PC-3 (cell line): ENCODE results near the gene TUBB4A. TPM values are rescaled to one million over a fixed set of nuclear protein-coding genes. Genes with fewer than 3 reads are reported as not detected.

Experiments used
- ATAC-seq: fragments of 200-7000 bp; cut with Tn5 transposase; 2 replicates; pipeline ENCODE4 v1.9.1; 2020; ENCODE audit warnings: mild to moderate bottlenecking, moderate library complexity
- BruUV-seq: library from RNA; stranded (reverse); fragments of 400-500 nt; replicated peaks from 2 replicates; lab custom pipeline; 2021; lab: Mats Ljungman, UMichigan
- CTCF ChIA-PET: fragments of 300-600 bp; sonication (Branson Sonifier 250); formaldehyde crosslinking; loops from one replicate; lab custom pipeline; 2022; ENCODE audit warnings: antibody characterized with exemption; lab: Charles Lee
- POLR2A ChIA-PET: fragments of 300-600 bp; sonication (Branson Sonifier 250); formaldehyde crosslinking; loops from one replicate; lab custom pipeline; 2022; ENCODE audit warnings: antibody characterized with exemption; ENCODE audit not compliant: unreplicated experiment; lab: Charles Lee
- DNase-seq: peaks from one replicate; pipeline ENCODE4 v3.0.0-alpha.2; 2015
- H2AFZ ChIP-seq: fragments of 300-600 bp; sonication (generic); 2 replicates; pipeline ENCODE4 v1.6.0; 2016; ENCODE audit warnings: antibody characterized with exemption, low read length
- H3F3A ChIP-seq: fragments of 300-600 bp; sonication (generic); one replicate; pipeline ENCODE4 v1.6.0; 2017; ENCODE audit warnings: antibody characterized with exemption, low read length, control low read depth, mild to moderate bottlenecking; ENCODE audit not compliant: unreplicated experiment
- H3K27ac ChIP-seq: fragments of 300-600 bp; sonication (generic); 2 replicates; pipeline ENCODE4 v1.5.1; 2016; ENCODE audit warnings: mild to moderate bottlenecking, low read length
- H3K27me3 ChIP-seq: fragments of 300-600 bp; sonication (generic); 2 replicates; pipeline ENCODE4 v1.6.1; 2016; ENCODE audit warnings: low read length, mixed read lengths
- H3K36me3 ChIP-seq: fragments of 300-600 bp; sonication (generic); 2 replicates; pipeline ENCODE4 v1.6.1; 2016; ENCODE audit warnings: low read depth, mixed run types, low read length, mixed read lengths
- H3K4me1 ChIP-seq: fragments of 300-600 bp; sonication (generic); 2 replicates; pipeline ENCODE4 v1.5.1; 2016; ENCODE audit warnings: low read length; ENCODE audit not compliant: insufficient read depth
- H3K4me2 ChIP-seq: fragments of 300-600 bp; sonication (generic); 2 replicates; pipeline ENCODE4 v1.6.0; 2016; ENCODE audit warnings: low read length
- H3K4me3 ChIP-seq: fragments of 300-600 bp; sonication (generic); 2 replicates; pipeline ENCODE4 v1.5.1; 2016; ENCODE audit warnings: mild to moderate bottlenecking, low read length, mixed read lengths
- H3K79me2 ChIP-seq: fragments of 300-600 bp; sonication (generic); 2 replicates; pipeline ENCODE4 v1.6.1; 2017; ENCODE audit warnings: low read length, mixed read lengths
- H3K9ac ChIP-seq: fragments of 300-600 bp; sonication (generic); 2 replicates; pipeline ENCODE4 v1.6.0; 2016; ENCODE audit warnings: mild to moderate bottlenecking, low read length
- H3K9me2 ChIP-seq: fragments of 300-600 bp; sonication (generic); replicated peaks from 2 replicates; pipeline ENCODE4 v1.6.1; 2016; ENCODE audit warnings: mixed run types, low read length, mixed read lengths
- H3K9me3 ChIP-seq: fragments of 300-600 bp; sonication (generic); 2 replicates; pipeline ENCODE4 v1.6.1; 2016; ENCODE audit warnings: low read length, mixed read lengths
- H4K20me1 ChIP-seq: fragments of 300-600 bp; sonication (generic); 2 replicates; pipeline ENCODE4 v1.6.1; 2016; ENCODE audit warnings: low read length, mixed read lengths
- EZH2 ChIP-seq: fragments of 300-600 bp; sonication (generic); IDR thresholded peaks from one replicate; pipeline ENCODE4 v1.6.1; 2017; ENCODE audit warnings: antibody characterized with exemption, mild to moderate bottlenecking, low read length; ENCODE audit not compliant: unreplicated experiment
- EZH2phosphoT487 ChIP-seq: fragments of 300-600 bp; sonication (generic); IDR thresholded peaks from 2 replicates; pipeline ENCODE4 v1.6.1; 2018; ENCODE audit warnings: mild to moderate bottlenecking, antibody characterized with exemption, low read length, borderline replicate concordance
- intact Hi-C: fragments of 100-400 bp; cut with micrococcal nuclease; formaldehyde crosslinking; loops from 2 replicates; pipeline ENCODE4 v1.9.0; 2023
- total RNA-seq: library from RNA; depleted of rRNA; stranded (reverse); fragments of >200 nt; gene quantifications from 2 replicates; pipeline ENCODE4 v1.2.3, GENCODE V29; 2014; rRNA removed
- TF ChIP-seq, protein P1 (sequence below): fragments of 300-600 bp; sonication (generic); conservative IDR thresholded peaks from 2 replicates; pipeline ENCODE4 v1.5.1; 2017; ENCODE audit warnings: antibody characterized with exemption, low read depth, mild to moderate bottlenecking, low read length

TUBB4A gene
- total RNA-seq, 1 experiment from 2014 or later = 4.6 TPM

GRCh38 chr19:6450166-6450565 is 51.9 kb downstream of the TUBB4A start:
- Histone ChIP-seq H3K4me3 (no peak overlapping the region), H3K27ac (no peak overlapping the region), H3K4me2 (no peak overlapping the region), H4K20me1 (no peaks in the 10 kb centered on the region), H3K9me2 (no peaks in the 10 kb centered on the region), H3K9ac (no peak overlapping the region), H3K4me1 (no peaks in the 10 kb centered on the region), H3K9me3 (no peaks in the 10 kb centered on the region), H3F3A (no peaks in the 10 kb centered on the region), H2AFZ (no peak overlapping the region), H3K79me2 (no peaks in the 10 kb centered on the region), H3K36me3 (peaks cover 16% of the 10 kb centered on the region), H3K27me3 (no peaks in the 10 kb centered on the region)
- intact Hi-C loops = no loop called here
- TF ChIP-seq EZH2phosphoT487 (no peak), EZH2 (no peak)
- TF ChIP-seq, protein P1, sequence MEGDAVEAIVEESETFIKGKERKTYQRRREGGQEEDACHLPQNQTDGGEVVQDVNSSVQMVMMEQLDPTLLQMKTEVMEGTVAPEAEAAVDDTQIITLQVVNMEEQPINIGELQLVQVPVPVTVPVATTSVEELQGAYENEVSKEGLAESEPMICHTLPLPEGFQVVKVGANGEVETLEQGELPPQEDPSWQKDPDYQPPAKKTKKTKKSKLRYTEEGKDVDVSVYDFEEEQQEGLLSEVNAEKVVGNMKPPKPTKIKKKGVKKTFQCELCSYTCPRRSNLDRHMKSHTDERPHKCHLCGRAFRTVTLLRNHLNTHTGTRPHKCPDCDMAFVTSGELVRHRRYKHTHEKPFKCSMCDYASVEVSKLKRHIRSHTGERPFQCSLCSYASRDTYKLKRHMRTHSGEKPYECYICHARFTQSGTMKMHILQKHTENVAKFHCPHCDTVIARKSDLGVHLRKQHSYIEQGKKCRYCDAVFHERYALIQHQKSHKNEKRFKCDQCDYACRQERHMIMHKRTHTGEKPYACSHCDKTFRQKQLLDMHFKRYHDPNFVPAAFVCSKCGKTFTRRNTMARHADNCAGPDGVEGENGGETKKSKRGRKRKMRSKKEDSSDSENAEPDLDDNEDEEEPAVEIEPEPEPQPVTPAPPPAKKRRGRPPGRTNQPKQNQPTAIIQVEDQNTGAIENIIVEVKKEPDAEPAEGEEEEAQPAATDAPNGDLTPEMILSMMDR = no peak
- BruUV-seq = no TSS peak
- POLR2A ChIA-PET = no interaction called here
- DNase-seq = no peak
- no peak for ATAC-seq
- CTCF ChIA-PET = no interaction called here

DNA sequence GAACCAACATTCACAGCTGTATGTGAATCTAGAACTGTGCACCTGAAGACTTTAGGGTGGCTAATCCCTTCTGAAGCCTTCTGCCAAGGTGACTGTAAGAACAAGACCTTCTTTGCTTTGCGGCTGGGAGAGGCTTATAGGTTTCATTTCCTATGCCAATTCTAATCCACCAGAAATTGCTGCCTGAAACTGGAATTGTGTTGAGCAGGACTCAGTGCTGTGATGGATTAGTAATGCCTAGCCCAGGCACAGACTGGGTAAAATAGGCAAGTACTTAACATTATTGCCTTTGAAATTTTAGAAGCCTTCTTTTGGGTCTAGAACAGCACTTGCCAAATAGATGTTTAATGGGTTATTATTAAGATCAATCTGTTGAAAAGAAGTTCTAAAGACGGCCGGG is 54.1 kb downstream of the TUBB4A start:
- no peaks in the 10 kb centered on the region for H4K20me1 ChIP-seq
- ChIA-PET POLR2A (no interaction called here), CTCF (no interaction called here)
- no peaks in the 10 kb centered on the region for H3K4me1 ChIP-seq
- no peak overlapping the region for H3K9ac ChIP-seq
- no peaks in the 10 kb centered on the region for H3F3A ChIP-seq
- DNase-seq (no peak), ATAC-seq (no peak)
- no peak overlapping the region for H2AFZ ChIP-seq
- BruUV-seq = no TSS peak
- no peak overlapping the region for H3K4me3 ChIP-seq
- no peaks in the 10 kb centered on the region for H3K36me3 ChIP-seq
- H3K27ac ChIP-seq = no peak overlapping the region
- H3K27me3 ChIP-seq = no peaks in the 10 kb centered on the region
- intact Hi-C loops = no loop called here
- H3K9me3 ChIP-seq = no peaks in the 10 kb centered on the region
- H3K4me2 ChIP-seq = no peak overlapping the region
- H3K79me2 ChIP-seq = no peaks in the 10 kb centered on the region
- TF ChIP-seq, protein P1 = no peak
- TF ChIP-seq EZH2 (no peak), EZH2phosphoT487 (no peak)
- H3K9me2 ChIP-seq = no peaks in the 10 kb centered on the region

DNA sequence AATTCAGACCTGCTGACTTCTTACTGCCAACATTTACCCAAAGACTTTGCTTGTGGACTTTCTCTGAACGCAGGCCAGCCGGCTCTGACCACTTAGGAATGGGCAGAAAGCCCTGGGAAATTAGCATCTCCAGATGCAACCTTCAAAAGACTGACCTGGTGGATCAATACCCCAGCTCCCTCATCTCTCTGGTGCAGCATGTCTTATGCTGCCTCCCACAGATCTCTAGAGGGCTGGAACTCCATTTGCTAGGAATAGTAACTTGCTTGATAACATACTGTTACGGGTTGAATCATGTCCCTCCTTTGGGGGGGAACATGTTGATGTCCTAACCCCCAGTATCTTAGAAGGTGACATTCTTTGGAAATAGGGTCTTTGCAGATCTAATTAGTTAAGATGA is 55.7 kb downstream of the TUBB4A start:
- Histone ChIP-seq H2AFZ (no peak overlapping the region), H3K4me3 (no peak overlapping the region), H3K9ac (no peak overlapping the region), H3K9me2 (no peaks in the 10 kb centered on the region), H3K79me2 (no peaks in the 10 kb centered on the region), H4K20me1 (no peaks in the 10 kb centered on the region), H3K4me1 (no peaks in the 10 kb centered on the region), H3K4me2 (no peak overlapping the region), H3K9me3 (no peaks in the 10 kb centered on the region), H3K27me3 (no peaks in the 10 kb centered on the region), H3K27ac (no peak overlapping the region), H3F3A (no peaks in the 10 kb centered on the region), H3K36me3 (no peaks in the 10 kb centered on the region)
- intact Hi-C loops = no loop called here
- POLR2A ChIA-PET = no interaction called here
- TF ChIP-seq EZH2 = no peak
- no peak for TF ChIP-seq EZH2phosphoT487
- TF ChIP-seq, protein P1 = no peak
- BruUV-seq = no TSS peak
- DNase-seq = no peak
- no peak for ATAC-seq
- CTCF ChIA-PET = no interaction called here

Other genes starting within 250 kb of the TUBB4A start
- gene MLLT1, start 222.3 kb downstream of the TUBB4A start, total RNA-seq = 29.0 and 36.5 TPM in 2 replicates
- not detected in 2 replicates for gene ACER1, start 168.7 kb downstream of the TUBB4A start, total RNA-seq
- 215 and 259 TPM in 2 replicates for gene CLPP, start 140.8 kb downstream of the TUBB4A start, total RNA-seq
- 68.4 and 81.1 TPM in 2 replicates for gene ALKBH7, start 129.5 kb downstream of the TUBB4A start, total RNA-seq
- gene PSPN, start 126.4 kb downstream of the TUBB4A start, total RNA-seq = 2.4 and 3.1 TPM in 2 replicates
- 89.4 and 114 TPM in 2 replicates for gene GTF2F1, start 109.1 kb downstream of the TUBB4A start, total RNA-seq
- 373 and 518 TPM in 2 replicates for gene KHSRP, start 77.5 kb downstream of the TUBB4A start, total RNA-seq
- gene SLC25A41, start 68.5 kb downstream of the TUBB4A start, total RNA-seq = 0.26 TPM in 1 of 2 replicates, not detected in the other
- 61.4 and 80.0 TPM in 2 replicates for gene SLC25A23, start 42.5 kb downstream of the TUBB4A start, total RNA-seq
- 67.4 and 71.3 TPM in 2 replicates for gene CRB3, start 38.0 kb downstream of the TUBB4A start, total RNA-seq
- not detected in 2 replicates for gene DENND1C, start 20.5 kb downstream of the TUBB4A start, total RNA-seq
- gene TNFSF9, start 28.7 kb upstream of the TUBB4A start, total RNA-seq = 9.6 and 12.5 TPM in 2 replicates
- gene CD70, start 88.8 kb upstream of the TUBB4A start, total RNA-seq = 2.3 and 2.6 TPM in 2 replicates
- not detected in 2 replicates for gene TNFSF14, start 167.9 kb upstream of the TUBB4A start, total RNA-seq
- 13.3 and 16.9 TPM in 2 replicates for gene C3, start 218.3 kb upstream of the TUBB4A start, total RNA-seq
- gene GPR108, start 235.3 kb upstream of the TUBB4A start, total RNA-seq = 59.0 and 78.7 TPM in 2 replicates
- 96.6 and 106 TPM in 2 replicates for gene TRIP10, start 237.4 kb upstream of the TUBB4A start, total RNA-seq